Measurements from ENCODE around the gene ATG7.

DNA sequence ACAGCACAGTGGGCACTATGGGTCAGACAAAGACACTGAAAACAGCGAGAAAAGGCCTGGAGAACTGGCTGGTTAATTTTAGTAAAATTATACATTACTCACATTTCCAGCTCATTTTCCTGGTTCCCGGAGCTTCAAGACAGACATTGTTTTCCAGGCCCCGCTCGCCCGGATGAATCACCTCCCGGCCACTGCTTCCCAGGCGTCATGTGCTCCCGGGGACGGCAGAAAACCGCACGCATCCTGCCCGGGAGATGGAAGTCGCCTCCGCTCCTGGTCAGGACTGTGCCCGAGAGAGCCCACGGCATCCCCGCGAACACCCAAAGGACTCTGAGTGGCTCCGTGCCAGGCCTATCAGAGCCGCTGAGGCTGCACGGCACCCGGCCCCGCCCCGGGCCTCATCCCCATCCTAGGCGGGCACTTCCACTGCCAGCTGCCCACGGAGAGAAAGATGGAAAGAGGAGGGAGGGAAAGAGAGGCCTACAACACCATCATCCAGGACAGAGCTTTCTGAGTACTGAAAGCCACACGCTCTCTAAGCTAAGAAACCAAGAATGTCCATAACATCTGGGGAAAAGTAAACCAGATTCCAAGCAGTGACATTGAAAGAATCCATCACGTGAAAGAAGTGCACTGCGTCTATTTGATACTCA is 296.4 kb downstream of the ATG7 start:
- TF ChIP-seq EZH2 (IDR thresholded peaks at IDR 0.05) (no peak), POLR2AphosphoS5 (IDR thresholded peaks at IDR 0.05; ENCODE audit: borderline replicate concordance, low read depth, low read length) (no peak), FOXP2 (optimal IDR thresholded peaks at IDR 0.05; ENCODE audit: control extremely low read depth, extremely low read length, insufficient read depth) (no peak)

Measured in SK-N-MC (cell line).